ENCODE results near the gene SHOC1. TPM values are rescaled to one million over a fixed set of nuclear protein-coding genes. Genes with fewer than 3 reads are reported as not detected.

The SHOC1 gene
- total and polyA plus RNA-seq, 2 of the 4 experiments (the other 2 are of a cell fraction), result 0.03 TPM; not detected in 1

DNA sequence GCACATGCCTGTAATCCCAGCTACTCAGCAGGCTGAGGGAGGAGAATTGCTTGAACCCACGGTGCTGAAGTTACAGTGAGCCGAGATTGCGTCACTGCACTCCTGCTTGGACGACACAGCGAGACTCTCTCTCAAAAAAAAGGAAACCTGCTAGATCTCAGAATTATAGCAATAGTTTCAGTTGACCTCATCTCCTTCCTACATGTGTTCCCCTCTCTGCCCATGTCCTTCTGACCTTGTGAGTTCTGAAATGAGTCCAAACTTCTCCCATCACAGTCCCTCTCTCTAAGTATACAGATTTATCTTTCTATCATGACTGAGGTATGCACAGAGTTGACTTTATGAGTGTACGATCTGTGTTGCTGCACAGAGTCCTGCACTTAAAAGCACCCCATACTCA is 44.6 kb upstream of the SHOC1 start:
- Histone ChIP-seq H4K20me1 (ENCODE audit: insufficient read depth, low read length) (no peaks in the 10 kb centered on the region), H2BK15ac (ENCODE audit: low read depth, low read length) (peak overlapping the region; percentile 83), H2BK5ac (ENCODE audit: low read depth, low read length, poor library complexity, severe bottlenecking) (peak overlapping the region; percentile 61), H2AK5ac (ENCODE audit: low read depth, low read length) (peak overlapping the region; percentile 70), H3K4me2 (ENCODE audit: low read depth, low read length) (peak overlapping the region; percentile 32; the same call in 1 of the 2 replicates), H4K8ac (ENCODE audit: low read depth in 2 of 2, low read length in 2 of 2) (peak overlapping the region; percentile 10 to 65), H2BK120ac (ENCODE audit: low read depth, low read length) (peak overlapping the region; percentile 81), H2AK9ac (replicated peaks; ENCODE audit: low read depth, low read length, poor library complexity) (no peak overlapping the region), H3K9me3 (ENCODE audit: control insufficient read depth, insufficient read depth, low read length) (no peaks in the 10 kb centered on the region), H3K9me1 (ENCODE audit: insufficient read depth, low read length) (peaks cover 7% of the 10 kb centered on the region; the same call in 1 of the 2 replicates), H3K14ac (replicated peaks; ENCODE audit: low read depth, low read length) (peak overlapping the region; percentile 20), H3K9ac (ENCODE audit: low read depth, low read length) (0 out of 2 replicates have a peak overlapping the region, but pooled peaks have one; percentile 25), H2BK20ac (ENCODE audit: low read depth, low read length) (peak overlapping the region; percentile 77), H2AFZ (replicated peaks; ENCODE audit: low read length, poor library complexity) (peak overlapping the region; percentile 17), H4K91ac (ENCODE audit: insufficient read depth, low read depth, low read length) (peak overlapping the region; percentile 73), H3K4me3 (ENCODE audit: insufficient read depth, low read depth, low read length) (no peak overlapping the region), H3K79me1 (ENCODE audit: low read depth in 1 of 2, low read length in 2 of 2) (0 out of 4 replicates have a peak, but pooled peaks cover 0 to 3% of the 10 kb centered on the region in 2 experiments), H3K23ac (ENCODE audit: low read depth, low read length) (peak overlapping the region; percentile 50), H3K18ac (ENCODE audit: low read depth, low read length) (peak overlapping the region; percentile 76), H3K56ac (ENCODE audit: extremely low read depth, insufficient read depth, low read length) (no peak overlapping the region), H3K36me3 (ENCODE audit: control insufficient read depth, insufficient read depth, low read length) (no peaks in the 10 kb centered on the region), H3K27me3 (ENCODE audit: control insufficient read depth, insufficient read depth, low read length) (no peaks in the 10 kb centered on the region), H3K4ac (ENCODE audit: low read depth, low read length) (peak overlapping the region; percentile 27), H3K27ac (ENCODE audit: insufficient read depth, low read length) (peak overlapping the region; percentile 57), H4K5ac (ENCODE audit: low read depth, low read length) (no peak overlapping the region; the same call in 1 of the 2 replicates), H3K4me1 (ENCODE audit: control insufficient read depth, insufficient read depth, low read length) (no peaks in the 10 kb centered on the region; the same call in 1 of the 2 replicates)
- ChIA-PET CTCF (interaction anchor here (0.8 kb wide), 1 partner anchor 30 kb away, joined by 3 read pairs; no protein-coding TSS in a partner anchor), POLR2A (ENCODE audit: unreplicated experiment) (no interaction called here)
- ATAC-seq (ENCODE audit: low read depth) (peak; percentile 79), DNase-seq (peak; percentile 49)
- WGBS, 2 experiments (ENCODE audit: extremely low coverage in 2 of 2, insufficient read length in 1 of 2), result 40% methylated on average over 1 of the region's 6 CpGs; no CpG with 5 or more reads in 1 of the 2 experiments
- in situ Hi-C loops (cut with MboI; ENCODE audit: low sequenced_read_pairs), result no loop called here
- dilution Hi-C loops (cut with HindIII; ENCODE audit: low sequenced_read_pairs, unreplicated experiment), result no loop called here
- intact Hi-C loops (cut with micrococcal nuclease), result no loop called here
- BruUV-seq (replicated peaks), result no TSS peak
- TF ChIP-seq MAZ (IDR thresholded peaks at IDR 0.05; ENCODE audit: borderline replicate concordance, low read depth, low read length), result no peak
- TF ChIP-seq NFE2L2 (IDR thresholded peaks at IDR 0.05; ENCODE audit: low read depth, low read length), result no peak
- TF ChIP-seq, protein P1, sequence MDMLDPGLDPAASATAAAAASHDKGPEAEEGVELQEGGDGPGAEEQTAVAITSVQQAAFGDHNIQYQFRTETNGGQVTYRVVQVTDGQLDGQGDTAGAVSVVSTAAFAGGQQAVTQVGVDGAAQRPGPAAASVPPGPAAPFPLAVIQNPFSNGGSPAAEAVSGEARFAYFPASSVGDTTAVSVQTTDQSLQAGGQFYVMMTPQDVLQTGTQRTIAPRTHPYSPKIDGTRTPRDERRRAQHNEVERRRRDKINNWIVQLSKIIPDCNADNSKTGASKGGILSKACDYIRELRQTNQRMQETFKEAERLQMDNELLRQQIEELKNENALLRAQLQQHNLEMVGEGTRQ (IDR thresholded peaks at IDR 0.05; ENCODE audit: low read depth, low read length), result no peak
- TF ChIP-seq MXI1 (IDR thresholded peaks at IDR 0.05; ENCODE audit: borderline replicate concordance, low read depth, low read length), result no peak
- TF ChIP-seq POLR2A (IDR thresholded peaks at IDR 0.05; ENCODE audit: low read depth, low read length), result no peak
- peak; percentile 86 for TF ChIP-seq CEBPB (IDR thresholded peaks at IDR 0.05; ENCODE audit: low read depth, low read length)

Measured in IMR-90 (cell line).